ENCODE results near the gene PKP2. TPM values are rescaled to one million over a fixed set of nuclear protein-coding genes. Genes with fewer than 3 reads are reported as not detected.
A peak's percentile ranks its signal among the peaks of the same experiment; 100 is the strongest.

Gene PKP2
- total and polyA plus RNA-seq, 2 of the 13 experiments (the other 11 are each of a cell fraction or from before 2014, with no cell fraction given), result 15.1 to 25.3 TPM

- TF ChIP-seq, protein P1, sequence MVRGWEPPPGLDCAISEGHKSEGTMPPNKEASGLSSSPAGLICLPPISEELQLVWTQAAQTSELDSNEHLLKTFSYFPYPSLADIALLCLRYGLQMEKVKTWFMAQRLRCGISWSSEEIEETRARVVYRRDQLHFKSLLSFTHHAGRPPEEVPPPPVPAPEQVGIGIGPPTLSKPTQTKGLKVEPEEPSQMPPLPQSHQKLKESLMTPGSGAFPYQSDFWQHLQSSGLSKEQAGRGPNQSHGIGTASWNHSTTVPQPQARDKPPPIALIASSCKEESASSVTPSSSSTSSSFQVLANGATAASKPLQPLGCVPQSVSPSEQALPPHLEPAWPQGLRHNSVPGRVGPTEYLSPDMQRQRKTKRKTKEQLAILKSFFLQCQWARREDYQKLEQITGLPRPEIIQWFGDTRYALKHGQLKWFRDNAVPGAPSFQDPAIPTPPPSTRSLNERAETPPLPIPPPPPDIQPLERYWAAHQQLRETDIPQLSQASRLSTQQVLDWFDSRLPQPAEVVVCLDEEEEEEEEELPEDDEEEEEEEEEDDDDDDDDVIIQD (CRISPR knock-in tag; IDR thresholded peaks at IDR 0.05; ENCODE audit: low read depth), result peak; percentile 31; the same call in 1 of the 2 replicates
- TF ChIP-seq NCOA5 (CRISPR knock-in tag; IDR thresholded peaks at IDR 0.05) (no peak), NFE2L1 (CRISPR knock-in tag; IDR thresholded peaks at IDR 0.05; ENCODE audit: borderline replicate concordance) (no peak), BATF2 (CRISPR knock-in tag; IDR thresholded peaks at IDR 0.05) (no peak), SUZ12 (IDR thresholded peaks at IDR 0.05; ENCODE audit: low read depth, low read length) (no peak), PAX8 (CRISPR knock-in tag; IDR thresholded peaks at IDR 0.05; ENCODE audit: borderline replicate concordance) (no peak), MYC (CRISPR knock-in tag; IDR thresholded peaks at IDR 0.05; ENCODE audit: borderline replicate concordance) (peak; percentile 69), ZNF879 (CRISPR knock-in tag; IDR thresholded peaks at IDR 0.05) (no peak), LCORL (IDR thresholded peaks at IDR 0.05) (no peak), LCORL (CRISPR knock-in tag; IDR thresholded peaks at IDR 0.05) (peak; percentile 47), TSC22D2 (CRISPR knock-in tag; IDR thresholded peaks at IDR 0.05; ENCODE audit: borderline replicate concordance) (0 out of 2 replicates have a peak, but pooled peaks have one; percentile 13), MTF1 (CRISPR knock-in tag; IDR thresholded peaks at IDR 0.05) (no peak), ZIK1 (CRISPR knock-in tag; IDR thresholded peaks at IDR 0.05; ENCODE audit: borderline replicate concordance, low read depth) (no peak; the same call in 1 of the 2 replicates), ZNF335 (CRISPR knock-in tag; IDR thresholded peaks at IDR 0.05) (peak; percentile 35; the same call in 1 of the 2 replicates), DZIP1 (CRISPR knock-in tag; IDR thresholded peaks at IDR 0.05) (no peak), ARHGAP35 (CRISPR knock-in tag; IDR thresholded peaks at IDR 0.05; ENCODE audit: borderline replicate concordance) (peak; percentile 43; the same call in 1 of the 2 replicates), NR3C1 (CRISPR knock-in tag; IDR thresholded peaks at IDR 0.05) (no peak), REXO4 (CRISPR knock-in tag; IDR thresholded peaks at IDR 0.05; ENCODE audit: borderline replicate concordance) (no peak), KAT7 (CRISPR knock-in tag; IDR thresholded peaks at IDR 0.05; ENCODE audit: borderline replicate concordance) (peak; percentile 54; the same call in 1 of the 2 replicates), ZNF746 (CRISPR knock-in tag; IDR thresholded peaks at IDR 0.05) (no peak)
- TF ChIP-seq, protein P2, sequence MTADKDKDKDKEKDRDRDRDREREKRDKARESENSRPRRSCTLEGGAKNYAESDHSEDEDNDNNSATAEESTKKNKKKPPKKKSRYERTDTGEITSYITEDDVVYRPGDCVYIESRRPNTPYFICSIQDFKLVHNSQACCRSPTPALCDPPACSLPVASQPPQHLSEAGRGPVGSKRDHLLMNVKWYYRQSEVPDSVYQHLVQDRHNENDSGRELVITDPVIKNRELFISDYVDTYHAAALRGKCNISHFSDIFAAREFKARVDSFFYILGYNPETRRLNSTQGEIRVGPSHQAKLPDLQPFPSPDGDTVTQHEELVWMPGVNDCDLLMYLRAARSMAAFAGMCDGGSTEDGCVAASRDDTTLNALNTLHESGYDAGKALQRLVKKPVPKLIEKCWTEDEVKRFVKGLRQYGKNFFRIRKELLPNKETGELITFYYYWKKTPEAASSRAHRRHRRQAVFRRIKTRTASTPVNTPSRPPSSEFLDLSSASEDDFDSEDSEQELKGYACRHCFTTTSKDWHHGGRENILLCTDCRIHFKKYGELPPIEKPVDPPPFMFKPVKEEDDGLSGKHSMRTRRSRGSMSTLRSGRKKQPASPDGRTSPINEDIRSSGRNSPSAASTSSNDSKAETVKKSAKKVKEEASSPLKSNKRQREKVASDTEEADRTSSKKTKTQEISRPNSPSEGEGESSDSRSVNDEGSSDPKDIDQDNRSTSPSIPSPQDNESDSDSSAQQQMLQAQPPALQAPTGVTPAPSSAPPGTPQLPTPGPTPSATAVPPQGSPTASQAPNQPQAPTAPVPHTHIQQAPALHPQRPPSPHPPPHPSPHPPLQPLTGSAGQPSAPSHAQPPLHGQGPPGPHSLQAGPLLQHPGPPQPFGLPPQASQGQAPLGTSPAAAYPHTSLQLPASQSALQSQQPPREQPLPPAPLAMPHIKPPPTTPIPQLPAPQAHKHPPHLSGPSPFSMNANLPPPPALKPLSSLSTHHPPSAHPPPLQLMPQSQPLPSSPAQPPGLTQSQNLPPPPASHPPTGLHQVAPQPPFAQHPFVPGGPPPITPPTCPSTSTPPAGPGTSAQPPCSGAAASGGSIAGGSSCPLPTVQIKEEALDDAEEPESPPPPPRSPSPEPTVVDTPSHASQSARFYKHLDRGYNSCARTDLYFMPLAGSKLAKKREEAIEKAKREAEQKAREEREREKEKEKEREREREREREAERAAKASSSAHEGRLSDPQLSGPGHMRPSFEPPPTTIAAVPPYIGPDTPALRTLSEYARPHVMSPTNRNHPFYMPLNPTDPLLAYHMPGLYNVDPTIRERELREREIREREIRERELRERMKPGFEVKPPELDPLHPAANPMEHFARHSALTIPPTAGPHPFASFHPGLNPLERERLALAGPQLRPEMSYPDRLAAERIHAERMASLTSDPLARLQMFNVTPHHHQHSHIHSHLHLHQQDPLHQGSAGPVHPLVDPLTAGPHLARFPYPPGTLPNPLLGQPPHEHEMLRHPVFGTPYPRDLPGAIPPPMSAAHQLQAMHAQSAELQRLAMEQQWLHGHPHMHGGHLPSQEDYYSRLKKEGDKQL (CRISPR knock-in tag; IDR thresholded peaks at IDR 0.05; ENCODE audit: low read depth), result no peak
Measured at GRCh38 chr12:32755051-32755653, 141.4 kb downstream of the PKP2 start (continued).
